Esophagus muscularis mucosa (tissue), 3 donors: ENCODE results near the gene TMEM209.

ENCODE experiments used
- CTCF ChIP-seq, 3 experiments: fragments of 200-600 bp in 2 of 3; fragments of 450-650 bp in 1 of 3; sonication (generic) in 2 of 3; IDR thresholded peaks; one replicate each; pipeline ENCODE4 v1.5.1; 2017 to 2019; ENCODE audit warnings: antibody characterized with exemption in 3 of 3, mild to moderate bottlenecking in 2 of 3, moderate library complexity in 1 of 3
- POLR2A ChIP-seq: fragments of 450-650 bp; IDR thresholded peaks from one replicate; pipeline ENCODE4 v1.6.1; 2017; ENCODE audit warnings: antibody characterized with exemption, moderate library complexity, mild to moderate bottlenecking, low read depth

GRCh38 chr7:130216750-130217149 is 11.5 kb upstream of the TMEM209 start:
- TF ChIP-seq POLR2A (no peak), CTCF (IDR thresholded peaks at IDR 0.05) (no peak)
